Measurements from ENCODE around the gene TLR3.

DNA sequence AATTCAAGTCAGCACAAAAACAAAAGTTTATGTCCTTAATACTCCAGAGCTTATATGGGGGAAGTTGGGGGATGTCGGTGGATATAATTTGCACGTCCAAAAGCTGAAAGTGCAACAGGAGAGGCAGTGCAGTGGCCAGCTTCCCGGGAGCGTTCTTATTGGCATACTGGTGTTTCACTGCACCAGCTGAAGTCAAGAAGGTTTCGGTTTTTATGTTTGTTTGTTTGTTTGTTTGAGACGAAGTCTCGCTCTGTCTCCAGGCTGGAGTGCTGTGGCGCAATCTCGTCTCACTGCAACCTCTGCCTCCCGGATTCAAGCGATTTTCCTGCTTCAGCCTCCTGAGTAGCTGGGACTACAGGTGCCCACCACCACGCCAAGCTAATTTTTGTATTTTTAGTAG, 28.6 kb upstream of the TLR3 start:
- TF ChIP-seq, protein P1, sequence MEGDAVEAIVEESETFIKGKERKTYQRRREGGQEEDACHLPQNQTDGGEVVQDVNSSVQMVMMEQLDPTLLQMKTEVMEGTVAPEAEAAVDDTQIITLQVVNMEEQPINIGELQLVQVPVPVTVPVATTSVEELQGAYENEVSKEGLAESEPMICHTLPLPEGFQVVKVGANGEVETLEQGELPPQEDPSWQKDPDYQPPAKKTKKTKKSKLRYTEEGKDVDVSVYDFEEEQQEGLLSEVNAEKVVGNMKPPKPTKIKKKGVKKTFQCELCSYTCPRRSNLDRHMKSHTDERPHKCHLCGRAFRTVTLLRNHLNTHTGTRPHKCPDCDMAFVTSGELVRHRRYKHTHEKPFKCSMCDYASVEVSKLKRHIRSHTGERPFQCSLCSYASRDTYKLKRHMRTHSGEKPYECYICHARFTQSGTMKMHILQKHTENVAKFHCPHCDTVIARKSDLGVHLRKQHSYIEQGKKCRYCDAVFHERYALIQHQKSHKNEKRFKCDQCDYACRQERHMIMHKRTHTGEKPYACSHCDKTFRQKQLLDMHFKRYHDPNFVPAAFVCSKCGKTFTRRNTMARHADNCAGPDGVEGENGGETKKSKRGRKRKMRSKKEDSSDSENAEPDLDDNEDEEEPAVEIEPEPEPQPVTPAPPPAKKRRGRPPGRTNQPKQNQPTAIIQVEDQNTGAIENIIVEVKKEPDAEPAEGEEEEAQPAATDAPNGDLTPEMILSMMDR (IDR thresholded peaks at IDR 0.05; ENCODE audit: low read length), result no peak
- no peak for TF ChIP-seq EZH2 (optimal IDR thresholded peaks at IDR 0.05; ENCODE audit: low read depth, low read length)
- no peak for TF ChIP-seq EZH2phosphoT487 (IDR thresholded peaks at IDR 0.05; ENCODE audit: low read length)
